ENCODE data around the gene DNAH9. TPM values are rescaled to one million over a fixed set of nuclear protein-coding genes. Genes with fewer than 3 reads are reported as not detected.

Gene DNAH9
- total RNA-seq, 1 donor from 2014 or later, result under 0.01 TPM

- FAIRE-seq, result no peak
- H3K4me3 ChIP-seq (ENCODE audit: low read depth, low read length), result no peak overlapping the region
Measured at GRCh38 chr17:11610999-11611566, 12.8 kb downstream of the DNAH9 start.

GRCh38 chr17:11612956-11613355 lies 14.7 kb downstream of the DNAH9 start:
- TF ChIP-seq CTCF (IDR thresholded peaks at IDR 0.05; ENCODE audit: insufficient read depth, low read length, severe bottlenecking), result no peak
- Histone ChIP-seq H3K27me3 (ENCODE audit: control insufficient read depth, insufficient read depth, low read length) (no peaks in the 10 kb centered on the region), H3K36me3 (ENCODE audit: control insufficient read depth, insufficient read depth, low read length) (no peaks in the 10 kb centered on the region), H3K4me3 (ENCODE audit: low read depth, low read length) (no peak overlapping the region)
- FAIRE-seq, result no peak
- DNase-seq (ENCODE audit: low read depth), result no peak

More at GRCh38 chr17:11610999-11611566, 12.8 kb downstream of the DNAH9 start:
- Histone ChIP-seq H3K27me3 (ENCODE audit: control insufficient read depth, insufficient read depth, low read length) (no peaks in the 10 kb centered on the region), H3K36me3 (ENCODE audit: control insufficient read depth, insufficient read depth, low read length) (no peaks in the 10 kb centered on the region)
- TF ChIP-seq CTCF (IDR thresholded peaks at IDR 0.05; ENCODE audit: insufficient read depth, low read length, severe bottlenecking), result no peak
- no peak for DNase-seq (ENCODE audit: low read depth)

GRCh38 chr17:11618861-11619566 lies 20.7 kb downstream of the DNAH9 start:
- no peaks in the 10 kb centered on the region for H3K27me3 ChIP-seq (ENCODE audit: control insufficient read depth, insufficient read depth, low read length)
- no peak overlapping the region for H3K4me3 ChIP-seq (ENCODE audit: low read depth, low read length)
- FAIRE-seq (no peak), DNase-seq (ENCODE audit: low read depth) (no peak)
- no peaks in the 10 kb centered on the region for H3K36me3 ChIP-seq (ENCODE audit: control insufficient read depth, insufficient read depth, low read length)
- no peak for TF ChIP-seq CTCF (IDR thresholded peaks at IDR 0.05; ENCODE audit: insufficient read depth, low read length, severe bottlenecking)

GRCh38 chr17:11622492-11622891 lies 24.2 kb downstream of the DNAH9 start:
- FAIRE-seq, result no peak
- Histone ChIP-seq H3K36me3 (ENCODE audit: control insufficient read depth, insufficient read depth, low read length) (no peaks in the 10 kb centered on the region), H3K4me3 (ENCODE audit: low read depth, low read length) (no peak overlapping the region), H3K27me3 (ENCODE audit: control insufficient read depth, insufficient read depth, low read length) (no peaks in the 10 kb centered on the region)
- no peak for DNase-seq (ENCODE audit: low read depth)
- no peak for TF ChIP-seq CTCF (IDR thresholded peaks at IDR 0.05; ENCODE audit: insufficient read depth, low read length, severe bottlenecking)

- Histone ChIP-seq H3K4me3 (ENCODE audit: low read depth, low read length) (no peak overlapping the region), H3K27me3 (ENCODE audit: control insufficient read depth, insufficient read depth, low read length) (no peaks in the 10 kb centered on the region), H3K36me3 (ENCODE audit: control insufficient read depth, insufficient read depth, low read length) (no peaks in the 10 kb centered on the region)
- FAIRE-seq (no peak), DNase-seq (ENCODE audit: low read depth) (no peak)
- no peak for TF ChIP-seq CTCF (IDR thresholded peaks at IDR 0.05; ENCODE audit: insufficient read depth, low read length, severe bottlenecking)
Measured at GRCh38 chr17:11624976-11625375, 26.7 kb downstream of the DNAH9 start.

Measured in bronchial epithelial cell (primary cell).